HG03442 (cell line): ENCODE data around the gene OR13C5.

ENCODE experiments used
- ATAC-seq: cut with Tn5 transposase; IDR thresholded peaks from one replicate; pipeline ENCODE4 v1.9.1; 2021; ENCODE audit warnings: mild to moderate bottlenecking, moderate library complexity; ENCODE audit not compliant: unreplicated experiment

The OR13C5 gene

GRCh38 chr9:104553261-104553660 lies 46.0 kb downstream of the OR13C5 start:
- no peak for ATAC-seq
